B cell (primary cell): Measurements from ENCODE around the gene STX8. TPM values are rescaled to one million over a fixed set of nuclear protein-coding genes. Genes with fewer than 3 reads are reported as not detected.

Experiments
- ATAC-seq: fragments of 200-7000 bp; cut with Tn5 transposase; one replicate; pipeline ENCODE4 v1.10.0; 2021; ENCODE audit warnings: low read depth, mild to moderate bottlenecking, moderate number of reproducible peaks, moderate library complexity
- CTCF ChIA-PET: fragments of 350-600 bp; sonication (Branson Sonifier 250); formaldehyde crosslinking; loops from one replicate; lab custom pipeline; 2021; ENCODE audit warnings: antibody characterized with exemption, inconsistent platforms; lab: Charles Lee
- POLR2A ChIA-PET: fragments of 350-600 bp; sonication (Branson Sonifier 250); formaldehyde crosslinking; loops from one replicate; lab custom pipeline; 2021; ENCODE audit warnings: antibody characterized with exemption; lab: Charles Lee
- DNase-seq: peaks from one replicate; pipeline ENCODE4 v3.0.0; 2013
- H2AFZ ChIP-seq: 2 replicates; pipeline ENCODE4 v1.6.1; 2012; ENCODE audit warnings: mild to moderate bottlenecking, low read depth, low read length; ENCODE audit not compliant: insufficient read depth, poor library complexity, severe bottlenecking
- H3K27ac ChIP-seq, 2 donors: 1 replicate in 1 of 2; 2 replicates in 1 of 2; pipeline ENCODE4 v1.5.1; 2012 to 2013; ENCODE audit warnings: low read length in 2 of 2, mild to moderate bottlenecking in 2 of 2, moderate library complexity in 1 of 2
- H3K27me3 ChIP-seq, 4 experiments: fragments of 200-600 bp in 1 of 4; sonication (generic) in 1 of 4; replicated peaks in 1 of 4; 1 replicate in 2 of 4; 2 replicates in 2 of 4; pipeline versions ENCODE4 v1.6.1 to v1.7.0; 2013 to 2016; ENCODE audit warnings: low read length in 3 of 4, mild to moderate bottlenecking in 2 of 4, mixed read lengths in 1 of 4, moderate library complexity in 1 of 4; ENCODE audit not compliant: insufficient read depth in 4 of 4, control insufficient read depth in 3 of 4; ENCODE audit errors: control extremely low read depth in 1 of 4
- H3K36me3 ChIP-seq, 2 experiments: replicated peaks in 1 of 2; 1 replicate in 1 of 2; 2 replicates in 1 of 2; pipeline versions ENCODE4 v1.6.1 to v1.7.1; 2013; ENCODE audit warnings: low read length in 1 of 2; ENCODE audit not compliant: insufficient read depth in 2 of 2, control insufficient read depth in 1 of 2; ENCODE audit errors: control extremely low read depth in 1 of 2, extremely low read depth in 1 of 2
- H3K4me1 ChIP-seq, 2 donors: fragments of 200-600 bp in 1 of 2; sonication (generic) in 1 of 2; 1 replicate in 1 of 2; 2 replicates in 1 of 2; pipeline versions ENCODE4 v1.5.1 to v1.6.1; 2013 to 2017; ENCODE audit warnings: low read length in 2 of 2; ENCODE audit not compliant: control insufficient read depth in 2 of 2, insufficient read depth in 2 of 2
- H3K4me2 ChIP-seq: replicated peaks from 2 replicates; pipeline ENCODE3; 2012; ENCODE audit warnings: mild to moderate bottlenecking, low read depth, low read length; ENCODE audit not compliant: poor library complexity, severe bottlenecking
- H3K4me3 ChIP-seq, 5 experiments: fragments of 200-600 bp in 1 of 5; sonication (generic) in 1 of 5; 1 replicate in 3 of 5; 2 replicates in 2 of 5; pipeline versions ENCODE4 v1.5.1 to v1.7.0; 2011 to 2016; ENCODE audit warnings: low read length in 4 of 5, mild to moderate bottlenecking in 4 of 5, low read depth in 2 of 5, control low read depth in 1 of 5, moderate library complexity in 1 of 5; ENCODE audit not compliant: insufficient read depth in 1 of 5; ENCODE audit errors: control extremely low read depth in 1 of 5, extremely low read depth in 1 of 5
- H3K79me2 ChIP-seq: fragments of 200-600 bp; sonication (generic); one replicate; pipeline ENCODE4 v1.6.0; 2016; ENCODE audit warnings: low read length; ENCODE audit not compliant: control insufficient read depth, insufficient read depth
- H3K9ac ChIP-seq: fragments of 200-600 bp; sonication (generic); 2 replicates; pipeline ENCODE4 v1.6.1; 2017; ENCODE audit warnings: mild to moderate bottlenecking, low read length, moderate library complexity
- H3K9me3 ChIP-seq, 3 donors: one replicate each; pipeline versions ENCODE4 v1.6.1 to v1.7.1; 2013; ENCODE audit warnings: low read length in 2 of 3; ENCODE audit not compliant: control insufficient read depth in 2 of 3, insufficient read depth in 1 of 3; ENCODE audit errors: control extremely low read depth in 1 of 3
- H4K20me1 ChIP-seq: 2 replicates; pipeline ENCODE4 v1.6.0; 2012; ENCODE audit warnings: mild to moderate bottlenecking, low read length; ENCODE audit not compliant: insufficient read depth, control insufficient read depth, poor library complexity, severe bottlenecking
- H3K27ac Mint-ChIP-seq: one replicate; pipeline ENCODE4 v1.8.0; 2021; ENCODE audit warnings: mixed read lengths
- H3K27me3 Mint-ChIP-seq: one replicate; pipeline ENCODE4 v1.8.0; 2021; ENCODE audit warnings: mixed read lengths
- H3K4me1 Mint-ChIP-seq: one replicate; pipeline ENCODE4 v1.8.0; 2021; ENCODE audit warnings: mixed read lengths
- H3K4me3 Mint-ChIP-seq: one replicate; pipeline ENCODE4 v1.8.0; 2021; ENCODE audit warnings: mixed read lengths
- H3K9me3 Mint-ChIP-seq: one replicate; pipeline ENCODE4 v1.8.0; 2022; ENCODE audit warnings: mixed read lengths; ENCODE audit not compliant: insufficient read depth
- EZH2 ChIP-seq: IDR thresholded peaks from 2 replicates; pipeline ENCODE4 v1.6.1; 2012; ENCODE audit warnings: borderline replicate concordance, low read depth, mild to moderate bottlenecking, moderate library complexity, low read length; ENCODE audit not compliant: insufficient read depth, poor library complexity, severe bottlenecking
- WGBS: methylation state at CpG from one replicate; pipeline ENCODE4 v1.1.5; 2013; ENCODE audit warnings: missing lambda C conversion rate; ENCODE audit not compliant: insufficient coverage; 5-methylcytosine and 5-hydroxymethylcytosine counted together
- intact Hi-C: fragments of 100-400 bp; cut with micrococcal nuclease; formaldehyde crosslinking; loops from one replicate; pipeline ENCODE4 v1.10.0; 2022
- polyA plus RNA-seq: library from polyadenylated mRNA; depleted of rRNA; stranded (reverse); fragments of >200 nt; gene quantifications from 2 replicates; pipeline ENCODE4 v1.2.3, GENCODE V29; 2012
- total RNA-seq, 2 donors: library from RNA; stranded (reverse); fragments of 120-200 nt in 1 of 2; gene quantifications; 1 replicate in 1 of 2; 2 replicates in 1 of 2; pipeline versions ENCODE4 v1.2.3 to v1.2.4, GENCODE V29; 2013 to 2022
- TF ChIP-seq, protein P1 (sequence below): fragments of 200-600 bp; IDR thresholded peaks from one replicate; pipeline ENCODE4 v1.8.0; 2022; ENCODE audit warnings: antibody characterized with exemption, mild to moderate bottlenecking

The STX8 gene
- total and polyA plus RNA-seq, 2 donors (not counting 1 experiment from before 2014, with no cell fraction given): 35.8 to 61.5 TPM

DNA sequence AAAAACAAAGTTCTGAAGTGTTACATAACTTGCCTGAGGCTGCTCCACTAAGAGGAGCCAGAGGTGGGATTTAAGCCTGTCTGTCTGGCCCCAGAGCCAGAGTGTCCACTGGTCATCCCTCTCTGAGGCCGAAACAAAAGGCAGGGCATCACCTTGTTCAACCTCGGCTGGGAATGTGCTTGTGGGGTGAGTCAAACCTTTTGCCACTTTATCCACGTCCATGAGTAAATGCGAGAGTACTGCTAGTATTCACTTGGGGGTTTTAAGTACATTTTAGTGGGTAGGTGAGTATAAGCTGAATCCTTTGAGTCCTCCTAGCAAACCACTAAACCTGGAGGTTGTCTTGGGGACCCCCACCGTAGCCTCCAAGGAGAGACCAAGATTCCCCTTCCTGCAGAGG lies 103.5 kb downstream of the STX8 start:
- DNase-seq (no peak), ATAC-seq (no peak)
- Histone ChIP-seq H3K36me3 (peaks cover 0 to 4% of the 10 kb centered on the region in 2 experiments), H3K9me3 (no peaks in the 10 kb centered on the region), H3K4me2 (no peak overlapping the region), H3K9ac (no peak overlapping the region), H3K4me1 (peaks cover 6 to 7% of the 10 kb centered on the region in 2 donors), H3K79me2 (no peaks in the 10 kb centered on the region), H4K20me1 (no peaks in the 10 kb centered on the region), H3K4me3 (no peak overlapping the region), H3K27ac (no peak overlapping the region), H2AFZ (no peak overlapping the region), H3K27me3 (no peaks in the 10 kb centered on the region)
- ChIA-PET POLR2A (no interaction called here), CTCF (interaction anchor here (0.7 kb wide), 1 partner anchor 130 kb away, joined by 3 read pairs; no protein-coding TSS in a partner anchor)
- Mint-ChIP-seq H3K4me1 (peaks cover 10% of the 10 kb centered on the region), H3K27me3 (no peaks in the 10 kb centered on the region), H3K4me3 (no peak overlapping the region), H3K9me3 (no peaks in the 10 kb centered on the region), H3K27ac (no peak overlapping the region)
- intact Hi-C loops: no loop called here
- 92% methylated on average over 3 of the region's 5 CpGs for WGBS
- TF ChIP-seq EZH2: no peak
- TF ChIP-seq, protein P1, sequence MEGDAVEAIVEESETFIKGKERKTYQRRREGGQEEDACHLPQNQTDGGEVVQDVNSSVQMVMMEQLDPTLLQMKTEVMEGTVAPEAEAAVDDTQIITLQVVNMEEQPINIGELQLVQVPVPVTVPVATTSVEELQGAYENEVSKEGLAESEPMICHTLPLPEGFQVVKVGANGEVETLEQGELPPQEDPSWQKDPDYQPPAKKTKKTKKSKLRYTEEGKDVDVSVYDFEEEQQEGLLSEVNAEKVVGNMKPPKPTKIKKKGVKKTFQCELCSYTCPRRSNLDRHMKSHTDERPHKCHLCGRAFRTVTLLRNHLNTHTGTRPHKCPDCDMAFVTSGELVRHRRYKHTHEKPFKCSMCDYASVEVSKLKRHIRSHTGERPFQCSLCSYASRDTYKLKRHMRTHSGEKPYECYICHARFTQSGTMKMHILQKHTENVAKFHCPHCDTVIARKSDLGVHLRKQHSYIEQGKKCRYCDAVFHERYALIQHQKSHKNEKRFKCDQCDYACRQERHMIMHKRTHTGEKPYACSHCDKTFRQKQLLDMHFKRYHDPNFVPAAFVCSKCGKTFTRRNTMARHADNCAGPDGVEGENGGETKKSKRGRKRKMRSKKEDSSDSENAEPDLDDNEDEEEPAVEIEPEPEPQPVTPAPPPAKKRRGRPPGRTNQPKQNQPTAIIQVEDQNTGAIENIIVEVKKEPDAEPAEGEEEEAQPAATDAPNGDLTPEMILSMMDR: no peak

DNA sequence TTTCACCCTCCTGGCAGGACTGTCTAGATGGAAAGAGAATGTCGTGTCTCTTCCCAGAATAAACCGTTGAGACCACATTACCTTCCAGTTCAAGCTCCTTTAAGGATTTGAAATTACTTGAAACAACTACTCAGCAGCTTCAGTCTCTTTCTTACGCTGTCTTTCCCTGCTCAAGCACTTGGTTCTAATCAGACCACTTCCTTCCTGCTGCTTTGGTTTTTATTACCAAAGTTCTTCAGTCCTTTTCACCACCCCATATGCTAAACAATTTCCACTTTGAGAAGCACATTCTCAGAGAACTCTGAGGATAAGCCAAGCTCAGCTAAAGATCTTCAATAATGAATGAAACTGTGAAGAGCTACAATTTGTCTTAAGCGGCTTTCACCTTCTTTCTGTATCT lies 105.4 kb downstream of the STX8 start:
- Mint-ChIP-seq H3K4me1 (peaks cover 10% of the 10 kb centered on the region), H3K9me3 (no peaks in the 10 kb centered on the region), H3K4me3 (peak overlapping the region; percentile 29), H3K27ac (peak overlapping the region; percentile 67), H3K27me3 (no peaks in the 10 kb centered on the region)
- no peak overlapping the region for H3K4me3 ChIP-seq
- ChIA-PET POLR2A (no interaction called here), CTCF (no interaction called here)
- no peaks in the 10 kb centered on the region for H4K20me1 ChIP-seq
- DNase-seq: no peak
- intact Hi-C loops: no loop called here
- WGBS: 0% methylated on average over 3 of the region's 4 CpGs
- TF ChIP-seq, protein P1: no peak
- no peak overlapping the region for H3K4me2 ChIP-seq
- H3K9me3 ChIP-seq: no peaks in the 10 kb centered on the region
- peaks cover 0 to 4% of the 10 kb centered on the region in 2 experiments for H3K36me3 ChIP-seq
- H3K4me1 ChIP-seq: peaks cover 6 to 7% of the 10 kb centered on the region in 2 donors
- no peaks in the 10 kb centered on the region for H3K27me3 ChIP-seq
- H2AFZ ChIP-seq: no peak overlapping the region
- no peak overlapping the region for H3K9ac ChIP-seq
- H3K79me2 ChIP-seq: no peaks in the 10 kb centered on the region
- ATAC-seq: no peak
- H3K27ac ChIP-seq: peak overlapping the region in 1 of 2 donors; percentile 21
